Tibial nerve (tissue), 4 donors: ENCODE measurements around the gene ADORA1. TPM values are rescaled to one million over a fixed set of nuclear protein-coding genes. Genes with fewer than 3 reads are reported as not detected.

ENCODE experiments used
- DNase-seq, 2 donors: peaks; one replicate each; pipeline ENCODE4 v3.0.0-alpha.2; 2019; ENCODE audit warnings: low spot score in 2 of 2
- H3K27ac ChIP-seq, 4 donors: fragments of 200-600 bp; sonication (generic) in 3 of 4; one replicate each; pipeline ENCODE4 v1.5.1; 2017 to 2019; ENCODE audit warnings: mild to moderate bottlenecking in 1 of 4
- H3K27me3 ChIP-seq, 2 donors: fragments of 200-600 bp; sonication (generic) in 1 of 2; one replicate each; pipeline versions ENCODE4 v1.5.1 to v1.6.0; 2017 to 2019
- H3K36me3 ChIP-seq, 3 donors: fragments of 200-600 bp; sonication (generic); one replicate each; pipeline ENCODE4 v1.5.1; 2018 to 2019
- H3K4me1 ChIP-seq, 4 donors: fragments of 200-600 bp; sonication (generic) in 3 of 4; one replicate each; pipeline ENCODE4 v1.5.1; 2017 to 2019
- H3K4me3 ChIP-seq, 4 donors: fragments of 200-600 bp; sonication (generic) in 3 of 4; one replicate each; pipeline ENCODE4 v1.5.1; 2017 to 2019; ENCODE audit warnings: mild to moderate bottlenecking in 1 of 4, moderate library complexity in 1 of 4
- H3K9me3 ChIP-seq, 4 donors: fragments of 200-600 bp; sonication (generic) in 3 of 4; one replicate each; pipeline ENCODE4 v1.5.1; 2017 to 2019
- EP300 ChIP-seq, 2 donors: sonication (generic); formaldehyde crosslinking; IDR thresholded peaks; one replicate each; pipeline ENCODE4 v1.6.1; 2017; ENCODE audit warnings: antibody characterized with exemption in 2 of 2, mild to moderate bottlenecking in 1 of 2
- POLR2A ChIP-seq, 2 donors: fragments of 450-650 bp; IDR thresholded peaks; one replicate each; pipeline ENCODE4 v1.6.1; 2017; ENCODE audit warnings: antibody characterized with exemption in 2 of 2, mild to moderate bottlenecking in 2 of 2, moderate library complexity in 2 of 2
- WGBS, 2 donors: methylation state at CpG; one replicate each; pipeline ENCODE4 v1.1.5; 2018; 5-methylcytosine and 5-hydroxymethylcytosine counted together
- total RNA-seq, 4 donors: library from RNA; depleted of rRNA; stranded (reverse); fragments of >200 nt; gene quantifications; one replicate each; pipeline ENCODE4 v1.1.0, GENCODE V29; 2016
- TF ChIP-seq, protein P1 (sequence below), 5 experiments: fragments of 200-600 bp in 3 of 5; fragments of 450-650 bp in 2 of 5; sonication (generic) in 3 of 5; IDR thresholded peaks; one replicate each; pipeline ENCODE4 v1.5.1; 2016 to 2019; ENCODE audit warnings: antibody characterized with exemption in 5 of 5, mild to moderate bottlenecking in 3 of 5, moderate library complexity in 2 of 5

The ADORA1 gene
- total RNA-seq, 4 donors from 2014 or later: 0.30 to 2.2 (median 0.96) TPM

DNA sequence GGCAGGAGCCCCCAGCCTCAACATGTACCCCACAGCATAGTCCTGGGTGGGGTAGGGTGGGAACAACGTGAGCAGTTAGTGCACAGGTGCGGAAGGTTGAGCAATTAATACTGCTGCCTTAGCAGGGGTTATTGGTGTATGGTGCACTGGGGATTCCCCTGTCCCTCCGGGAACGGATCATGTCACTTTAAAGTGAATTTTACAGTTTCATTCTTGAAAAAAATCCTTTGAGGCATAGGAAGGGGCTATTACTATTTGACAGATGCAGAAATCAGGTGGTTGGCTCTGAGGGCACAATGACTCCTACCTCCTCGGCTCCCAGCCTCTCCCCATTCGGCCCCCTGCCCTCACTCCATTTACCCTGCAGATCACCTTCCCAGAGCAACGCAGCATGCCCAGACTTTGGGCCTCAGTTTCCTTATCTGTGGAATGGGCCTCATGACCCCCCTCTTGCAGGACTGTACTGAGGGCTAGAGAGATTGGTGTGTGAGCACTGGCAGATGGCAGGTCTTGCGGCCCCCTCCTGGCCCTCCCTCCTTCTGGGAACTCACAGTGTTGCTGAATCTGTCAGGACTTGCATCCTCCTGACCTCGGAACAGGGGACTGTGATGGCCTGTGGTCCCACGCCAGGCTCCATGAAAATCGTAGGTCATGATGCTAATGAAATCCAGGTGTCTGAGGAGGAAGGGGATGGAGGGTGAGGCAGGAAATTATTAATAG is 53.2 kb downstream of the ADORA1 start:
- Histone ChIP-seq H3K4me3 (no peak overlapping the region), H3K27ac (no peak overlapping the region), H3K36me3 (no peaks in the 10 kb centered on the region), H3K9me3 (no peaks in the 10 kb centered on the region), H3K27me3 (no peaks in the 10 kb centered on the region), H3K4me1 (no peaks in the 10 kb centered on the region)
- no peak for TF ChIP-seq EP300 (IDR thresholded peaks at IDR 0.05)
- 86 to 87% methylated on average over 11 of the region's 11 CpGs for WGBS, 2 donors
- no peak for DNase-seq

DNA sequence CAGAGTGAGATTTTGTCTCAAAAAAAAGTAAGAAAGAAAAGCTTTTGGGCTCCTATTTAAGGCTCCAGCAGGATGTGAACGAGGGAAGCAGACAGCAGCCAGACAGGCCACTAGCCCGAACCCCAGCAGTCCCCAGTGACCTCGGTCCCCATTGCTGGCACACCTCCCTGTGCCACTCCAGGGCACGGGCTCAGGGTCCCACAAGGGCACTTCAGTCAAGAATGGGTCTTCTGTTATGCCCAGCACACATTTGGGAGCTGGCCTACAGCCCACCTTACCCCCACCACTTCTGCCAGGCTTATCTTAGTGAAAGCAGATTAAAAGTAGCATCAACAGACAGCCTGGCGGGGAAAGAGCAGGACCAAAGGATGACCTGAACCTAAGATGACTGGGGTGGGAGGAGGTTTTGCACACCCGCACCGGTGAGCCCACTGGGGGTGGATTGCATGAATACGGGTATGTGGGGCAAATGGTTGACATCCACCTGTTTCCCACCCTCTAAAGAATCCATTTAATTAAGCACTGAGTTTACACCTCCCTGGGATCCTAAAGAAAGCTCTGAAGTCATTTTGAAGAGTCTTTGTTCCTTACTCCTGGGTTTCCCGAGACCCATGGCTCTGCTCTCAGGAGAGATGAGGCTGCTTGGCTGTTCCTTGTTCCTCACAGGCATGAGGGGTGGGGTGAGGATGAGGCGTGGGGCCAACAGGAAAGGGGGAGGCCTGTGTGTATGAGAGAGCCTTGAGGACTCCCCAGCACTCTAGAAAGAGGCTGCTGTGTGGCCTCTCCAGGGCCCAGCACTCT is 54.3 kb downstream of the ADORA1 start:
- Histone ChIP-seq H3K4me3 (no peak overlapping the region), H3K4me1 (peaks cover 0 to 9% (median 0%) of the 10 kb centered on the region in 4 donors), H3K27me3 (no peaks in the 10 kb centered on the region), H3K36me3 (no peaks in the 10 kb centered on the region), H3K9me3 (no peaks in the 10 kb centered on the region), H3K27ac (no peak overlapping the region)
- 49 to 58% methylated on average over 10 of the region's 10 CpGs for WGBS, 2 donors
- TF ChIP-seq EP300 (IDR thresholded peaks at IDR 0.05): no peak
- TF ChIP-seq, protein P1, sequence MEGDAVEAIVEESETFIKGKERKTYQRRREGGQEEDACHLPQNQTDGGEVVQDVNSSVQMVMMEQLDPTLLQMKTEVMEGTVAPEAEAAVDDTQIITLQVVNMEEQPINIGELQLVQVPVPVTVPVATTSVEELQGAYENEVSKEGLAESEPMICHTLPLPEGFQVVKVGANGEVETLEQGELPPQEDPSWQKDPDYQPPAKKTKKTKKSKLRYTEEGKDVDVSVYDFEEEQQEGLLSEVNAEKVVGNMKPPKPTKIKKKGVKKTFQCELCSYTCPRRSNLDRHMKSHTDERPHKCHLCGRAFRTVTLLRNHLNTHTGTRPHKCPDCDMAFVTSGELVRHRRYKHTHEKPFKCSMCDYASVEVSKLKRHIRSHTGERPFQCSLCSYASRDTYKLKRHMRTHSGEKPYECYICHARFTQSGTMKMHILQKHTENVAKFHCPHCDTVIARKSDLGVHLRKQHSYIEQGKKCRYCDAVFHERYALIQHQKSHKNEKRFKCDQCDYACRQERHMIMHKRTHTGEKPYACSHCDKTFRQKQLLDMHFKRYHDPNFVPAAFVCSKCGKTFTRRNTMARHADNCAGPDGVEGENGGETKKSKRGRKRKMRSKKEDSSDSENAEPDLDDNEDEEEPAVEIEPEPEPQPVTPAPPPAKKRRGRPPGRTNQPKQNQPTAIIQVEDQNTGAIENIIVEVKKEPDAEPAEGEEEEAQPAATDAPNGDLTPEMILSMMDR (IDR thresholded peaks at IDR 0.05): no peak
- TF ChIP-seq POLR2A (IDR thresholded peaks at IDR 0.05): no peak
- no peak for DNase-seq

DNA sequence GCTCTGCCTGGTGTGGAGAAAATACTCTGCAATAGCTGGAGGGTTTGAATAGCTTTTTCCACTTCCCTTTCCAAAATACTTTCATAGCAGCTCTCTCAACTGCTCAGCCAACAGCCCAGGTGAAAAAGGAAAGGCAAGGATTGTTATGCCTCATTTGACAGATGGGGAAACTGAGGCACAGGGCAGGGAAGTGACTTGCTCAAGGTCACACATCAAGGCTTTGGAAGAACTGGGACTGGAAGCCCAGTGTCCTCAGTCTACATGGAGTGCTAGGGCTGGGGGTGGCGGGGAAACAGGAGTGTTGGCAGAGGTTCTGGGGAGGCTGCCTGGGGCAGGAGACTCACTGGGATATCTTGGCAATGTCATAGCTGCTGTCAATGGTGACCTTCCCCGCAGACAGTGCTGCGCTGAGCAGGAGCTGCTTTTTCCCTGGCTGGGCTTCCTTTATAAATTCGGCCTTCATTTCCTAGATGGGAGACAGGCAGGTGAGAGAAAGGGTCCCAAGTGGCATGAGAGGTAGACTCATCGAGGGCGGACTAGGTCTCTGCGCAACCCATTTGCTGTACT is 54.9 kb downstream of the ADORA1 start:
- Histone ChIP-seq H3K9me3 (no peaks in the 10 kb centered on the region), H3K27ac (no peak overlapping the region), H3K4me3 (no peak overlapping the region), H3K36me3 (no peaks in the 10 kb centered on the region), H3K4me1 (peaks cover 0 to 14% (median 0%) of the 10 kb centered on the region in 4 donors), H3K27me3 (no peaks in the 10 kb centered on the region)
- no peak for DNase-seq
- TF ChIP-seq EP300 (IDR thresholded peaks at IDR 0.05) (no peak), POLR2A (IDR thresholded peaks at IDR 0.05) (no peak)
- TF ChIP-seq, protein P1 (IDR thresholded peaks at IDR 0.05): no peak
- 91 to 95% methylated on average over 5 to 7 of the region's 7 CpGs for WGBS, 2 donors

DNA sequence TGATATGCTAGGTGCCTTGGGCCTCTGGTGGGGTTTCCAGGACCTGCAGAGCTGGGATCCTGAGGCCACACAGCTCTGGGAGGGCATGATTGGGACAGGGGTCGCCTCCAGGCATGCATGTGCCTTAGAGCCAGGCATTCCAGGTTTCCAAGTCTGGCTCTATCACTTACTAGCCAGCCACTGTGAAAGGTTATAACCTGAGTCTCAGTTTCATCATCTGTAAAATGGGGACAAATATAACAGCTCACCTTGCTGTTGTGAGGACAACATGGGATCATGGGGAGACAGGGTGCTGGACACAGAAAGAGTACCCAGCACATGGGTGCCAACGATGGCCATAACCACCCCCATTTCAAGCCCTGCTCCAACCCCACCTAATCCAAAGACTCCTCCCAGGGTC is 56.3 kb downstream of the ADORA1 start:
- TF ChIP-seq, protein P1 (IDR thresholded peaks at IDR 0.05): no peak
- no peak for TF ChIP-seq EP300 (IDR thresholded peaks at IDR 0.05)
- TF ChIP-seq POLR2A (IDR thresholded peaks at IDR 0.05): no peak
- DNase-seq: no peak
- Histone ChIP-seq H3K27me3 (no peaks in the 10 kb centered on the region), H3K27ac (no peak overlapping the region), H3K9me3 (no peaks in the 10 kb centered on the region), H3K4me1 (peaks cover 0 to 18% (median 0%) of the 10 kb centered on the region in 4 donors), H3K36me3 (no peaks in the 10 kb centered on the region), H3K4me3 (no peak overlapping the region)
- WGBS, 2 donors: 92 to 100% methylated on average over 2 of the region's 2 CpGs

DNA sequence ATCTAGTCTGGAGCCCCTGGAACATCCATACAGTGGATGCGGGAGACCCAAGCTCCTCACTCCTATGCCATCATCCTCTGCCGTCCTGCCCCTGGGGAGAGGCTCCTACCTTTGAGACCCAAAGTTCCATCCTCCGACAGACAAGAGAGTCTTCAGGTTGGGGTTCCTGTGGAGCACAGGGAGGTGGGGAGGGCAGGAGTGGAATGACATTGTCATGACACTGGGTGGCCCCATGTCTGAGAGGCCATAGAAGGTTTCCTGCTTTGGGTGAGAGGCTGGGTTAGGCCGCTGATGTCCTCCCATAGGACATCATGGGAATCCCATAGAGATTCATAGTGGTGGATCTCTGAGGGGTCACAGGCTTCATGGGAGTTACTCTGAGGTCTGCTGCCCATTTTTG is 56.9 kb downstream of the ADORA1 start:
- no peaks in the 10 kb centered on the region for H3K27me3 ChIP-seq
- TF ChIP-seq, protein P1 (IDR thresholded peaks at IDR 0.05): no peak
- TF ChIP-seq POLR2A (IDR thresholded peaks at IDR 0.05) (no peak), EP300 (IDR thresholded peaks at IDR 0.05) (no peak)
- H3K4me1 ChIP-seq: peaks cover 0 to 18% (median 0%) of the 10 kb centered on the region in 4 donors
- DNase-seq: no peak
- H3K4me3 ChIP-seq: no peak overlapping the region
- WGBS, 2 donors: 70 to 100% methylated on average over 3 to 4 of the region's 4 CpGs
- no peaks in the 10 kb centered on the region for H3K36me3 ChIP-seq
- no peak overlapping the region for H3K27ac ChIP-seq
- no peaks in the 10 kb centered on the region for H3K9me3 ChIP-seq
